Liver (tissue), 9 donors: ENCODE data around the gene RECK. TPM values are rescaled to one million over a fixed set of nuclear protein-coding genes. Genes with fewer than 3 reads are reported as not detected.
"Not testable (repeated sequence)": the region's sequence is repeated elsewhere in the genome, so short reads cannot be mapped to it uniquely, and the experiment has no call there.

Experiments
- DNase-seq: peaks from one replicate; pipeline ENCODE4 v3.0.0-alpha.2; 2017; ENCODE audit warnings: low spot score
- H3K27ac ChIP-seq, 2 donors: one replicate each; pipeline ENCODE4 v1.7.0; 2013; ENCODE audit warnings: inconsistent platforms in 2 of 2, low read length in 2 of 2, control low read depth in 1 of 2, low read depth in 1 of 2, mild to moderate bottlenecking in 1 of 2
- H3K27me3 ChIP-seq, 4 donors: one replicate each; pipeline versions ENCODE4 v1.6.1 to v1.7.0; 2013; ENCODE audit warnings: low read length in 3 of 4, inconsistent platforms in 1 of 4, mild to moderate bottlenecking in 1 of 4, moderate library complexity in 1 of 4; ENCODE audit not compliant: control insufficient read depth in 4 of 4, insufficient read depth in 4 of 4
- H3K36me3 ChIP-seq, 4 donors: one replicate each; pipeline versions ENCODE4 v1.6.1 to v1.7.0; 2013; ENCODE audit warnings: low read length in 3 of 4, mild to moderate bottlenecking in 3 of 4, low read depth in 1 of 4, moderate library complexity in 1 of 4; ENCODE audit not compliant: control insufficient read depth in 4 of 4, insufficient read depth in 3 of 4
- H3K4me1 ChIP-seq, 4 donors: one replicate each; pipeline versions ENCODE4 v1.6.1 to v1.7.0; 2013; ENCODE audit warnings: low read length in 3 of 4, mild to moderate bottlenecking in 3 of 4, moderate library complexity in 1 of 4; ENCODE audit not compliant: control insufficient read depth in 4 of 4, insufficient read depth in 4 of 4
- H3K4me3 ChIP-seq, 3 donors: one replicate each; pipeline versions ENCODE4 v1.6.1 to v1.7.0; 2013; ENCODE audit warnings: low read length in 3 of 3, control low read depth in 1 of 3, low read depth in 1 of 3, mild to moderate bottlenecking in 1 of 3
- H3K9ac ChIP-seq, 2 donors: one replicate each; pipeline ENCODE4 v1.7.0; 2013; ENCODE audit warnings: low read length in 2 of 2, mild to moderate bottlenecking in 2 of 2, moderate library complexity in 2 of 2, control low read depth in 1 of 2, low read depth in 1 of 2
- H3K9me3 ChIP-seq, 4 donors: one replicate each; pipeline versions ENCODE4 v1.6.1 to v1.7.0; 2013; ENCODE audit warnings: low read length in 3 of 4; ENCODE audit not compliant: control insufficient read depth in 4 of 4
- ATF3 ChIP-seq: IDR thresholded peaks from 2 replicates; pipeline ENCODE4 v1.6.1; 2016; ENCODE audit warnings: antibody characterized with exemption
- GABPA ChIP-seq, 2 donors: IDR thresholded peaks in 1 of 2; conservative IDR thresholded peaks in 1 of 2; 2 replicates each; pipeline ENCODE4 v1.6.1; 2016; ENCODE audit warnings: antibody characterized with exemption in 2 of 2, mild to moderate bottlenecking in 1 of 2, moderate library complexity in 1 of 2
- HNF4A ChIP-seq, 2 donors: conservative IDR thresholded peaks; 2 replicates each; pipeline ENCODE4 v1.6.1; 2016; ENCODE audit warnings: antibody characterized with exemption in 2 of 2, mild to moderate bottlenecking in 2 of 2
- HNF4G ChIP-seq: IDR thresholded peaks from 2 replicates; pipeline ENCODE4 v1.6.1; 2016; ENCODE audit warnings: antibody characterized with exemption
- NR2F2 ChIP-seq: IDR thresholded peaks from 2 replicates; pipeline ENCODE4 v1.6.1; 2016; ENCODE audit warnings: antibody characterized with exemption
- RAD21 ChIP-seq, 2 donors: IDR thresholded peaks; 2 replicates each; pipeline ENCODE4 v1.6.1; 2016; ENCODE audit warnings: antibody characterized with exemption in 2 of 2, mild to moderate bottlenecking in 2 of 2
- RXRA ChIP-seq, 2 donors: IDR thresholded peaks; 2 replicates each; pipeline ENCODE4 v1.6.1; 2017 to 2018; ENCODE audit warnings: antibody characterized with exemption in 2 of 2, mild to moderate bottlenecking in 1 of 2
- SP1 ChIP-seq: IDR thresholded peaks from 2 replicates; pipeline ENCODE4 v1.6.1; 2018; ENCODE audit warnings: antibody characterized with exemption, mild to moderate bottlenecking
- TAF1 ChIP-seq: conservative IDR thresholded peaks from 2 replicates; pipeline ENCODE4 v1.6.1; 2016; ENCODE audit warnings: antibody characterized with exemption, mild to moderate bottlenecking
- ZBTB33 ChIP-seq: IDR thresholded peaks from 2 replicates; pipeline ENCODE4 v1.6.1; 2016; ENCODE audit warnings: antibody characterized with exemption
- WGBS: extraction: QIAGEN DNeasy Blood & Tissue Kit; methylation state at CpG from one replicate; pipeline ENCODE4 v1.1.7; 2013; 5-methylcytosine and 5-hydroxymethylcytosine counted together
- polyA plus RNA-seq, 2 donors: library from polyadenylated mRNA; stranded (reverse) in 1 of 2; unstranded in 1 of 2; fragments of 200-250 nt in 1 of 2; fragments of >200 nt in 1 of 2; fragmentation: Nextera tagmentation in 1 of 2; extraction: Ambion mirVana in 1 of 2; gene quantifications; one replicate each; pipeline versions ENCODE4 v1.2.1 to v1.2.3, GENCODE V29; 2013 to 2015
- total RNA-seq, 2 donors: library from RNA; depleted of rRNA; stranded (reverse); fragments of >200 nt; gene quantifications; one replicate each; pipeline ENCODE4 v1.2.3, GENCODE V29; 2014
- donor health status: healthy.
- donor health status: healthy.
- donor health status: healthy.
- donor health status: healthy.
- donor health status: healthy.

RECK gene
- total RNA-seq (1 to 10 TPM; 2.1 to 3.5 TPM), polyA plus RNA-seq (1 to 10 TPM; 2.1 to 2.5 TPM)

GRCh38 chr9:36036780-36037548 is at the start of gene RECK:
Gene RECK, plus strand, starts transcription at chr9:36036913. Its CDS starts 86 bp downstream, at chr9:36036999.
- Histone ChIP-seq H3K4me3 (peak within 1 kb of the TSS; percentile 41 to 73 (median 67)), H3K4me1 (peaks cover 0 to 13% (median 7%) of the 10 kb centered on the region in 4 donors), H3K27ac (peak within 1 kb of the TSS; percentile 35 to 56), H3K36me3 (no peaks in the 10 kb centered on the region), H3K9ac (peak within 1 kb of the TSS in 1 of 2 donors; percentile 43), H3K9me3 (no peaks in the 10 kb centered on the region), H3K27me3 (no peaks in the 10 kb centered on the region)
- TF ChIP-seq RXRA (IDR thresholded peaks at IDR 0.05): peak in 1 of 2 donors; percentile 3
- TF ChIP-seq HNF4A (conservative IDR thresholded peaks at IDR 0.05): peak in 1 of 2 donors; percentile 19
- no peak for TF ChIP-seq ATF3
- TF ChIP-seq SP1: peak; percentile 22
- 2% methylated on average over 77 of the region's 77 CpGs for WGBS
- peak; percentile 89 for DNase-seq

- 85% methylated on average over 3 of the region's 3 CpGs for WGBS
- Histone ChIP-seq H3K4me3 (no peak overlapping the region), H3K27ac (no peak overlapping the region), H3K9ac (no peak overlapping the region), H3K9me3 (no peaks in the 10 kb centered on the region), H3K4me1 (no peaks in the 10 kb centered on the region), H3K27me3 (peaks cover 0 to 3% (median 0%) of the 10 kb centered on the region in 4 donors), H3K36me3 (no peaks in the 10 kb centered on the region)
- TF ChIP-seq RAD21 (IDR thresholded peaks at IDR 0.05): no peak
- no peak for TF ChIP-seq HNF4G
- no peak for TF ChIP-seq TAF1
- no peak for TF ChIP-seq SP1
- no peak for TF ChIP-seq NR2F2
- TF ChIP-seq ZBTB33: no peak
- TF ChIP-seq GABPA (IDR thresholded peaks at IDR 0.05 in 1 of 2, conservative IDR thresholded peaks at IDR 0.05 in 1 of 2): no peak
- no peak for DNase-seq
Observed at GRCh38 chr9:35990155-35990554, 46.6 kb upstream of the RECK start.

- not testable (repeated sequence) for H3K9me3 ChIP-seq, H3K27me3 ChIP-seq, DNase-seq, H3K9ac ChIP-seq, H3K4me1 ChIP-seq, H3K27ac ChIP-seq, H3K36me3 ChIP-seq, H3K4me3 ChIP-seq
- 95% methylated on average over 3 of the region's 3 CpGs for WGBS
Observed at GRCh38 chr9:35993136-35993535, 43.6 kb upstream of the RECK start.
